NCI-H2196 treated with DMSO at 0.1 percent for 48 hours (cell line): Measurements from ENCODE around the gene KLHL17.
A peak's percentile ranks its signal among the peaks of the same experiment; 100 is the strongest.
"Not testable (repeated sequence)": the region's sequence is repeated elsewhere in the genome, so short reads cannot be mapped to it uniquely, and the experiment has no call there.

ENCODE experiments used
- DNase-seq: peaks from one replicate; lab custom pipeline; 2025; ENCODE audit not compliant: unreplicated experiment; lab: John Stamatoyannopoulos, UW

Gene KLHL17

GRCh38 chr1:935751-936231, 24.6 kb upstream of the KLHL17 start:
- no peak for DNase-seq

- DNase-seq: no peak
Observed at GRCh38 chr1:936348-937264, 23.8 kb upstream of the KLHL17 start.

GRCh38 chr1:937521-937920, 22.9 kb upstream of the KLHL17 start:
- DNase-seq: no peak

- DNase-seq: no peak
Observed at GRCh38 chr1:938088-938683, 22.2 kb upstream of the KLHL17 start.

GRCh38 chr1:938711-939489, 21.5 kb upstream of the KLHL17 start:
- no peak for DNase-seq

GRCh38 chr1:939511-940106, 20.8 kb upstream of the KLHL17 start:
- no peak for DNase-seq

GRCh38 chr1:940107-941014, 20.0 kb upstream of the KLHL17 start:
- peak; percentile 39 for DNase-seq

- no peak for DNase-seq
Observed at GRCh38 chr1:941015-941587, 19.3 kb upstream of the KLHL17 start.

- DNase-seq: peak; percentile 81
Observed at GRCh38 chr1:941588-942383, 18.6 kb upstream of the KLHL17 start.

- DNase-seq: no peak
Observed at GRCh38 chr1:942411-942821, 18.0 kb upstream of the KLHL17 start.

GRCh38 chr1:942864-943533, 17.4 kb upstream of the KLHL17 start:
- no peak for DNase-seq

GRCh38 chr1:943545-944340, 16.6 kb upstream of the KLHL17 start:
- DNase-seq: no peak

- DNase-seq: no peak
Observed at GRCh38 chr1:944341-945325, 15.8 kb upstream of the KLHL17 start.

- DNase-seq: no peak
Observed at GRCh38 chr1:945688-946556, 14.5 kb upstream of the KLHL17 start.

- DNase-seq: not testable (repeated sequence)
Observed at GRCh38 chr1:946811-947210, 13.6 kb upstream of the KLHL17 start.
